Measurements from ENCODE around the gene CNN2.

- TF ChIP-seq FOXM1 (IDR thresholded peaks at IDR 0.05; ENCODE audit: low read depth) (no peak), FOXM1 (CRISPR knock-in tag; IDR thresholded peaks at IDR 0.05; ENCODE audit: low read depth) (0 out of 2 replicates have a peak, but pooled peaks have one; percentile 37), ZEB2 (IDR thresholded peaks at IDR 0.05) (no peak)
Observed at GRCh38 chr19:1066251-1066747, 39.9 kb downstream of the CNN2 start.
